Neural cell (in vitro differentiated cells): Measurements from ENCODE around the gene RFT1.

Experiments used
- CTCF ChIP-seq: fragments of 450-650 bp; IDR thresholded peaks from 2 replicates; pipeline ENCODE4 v1.5.1; 2014; ENCODE audit warnings: antibody characterized with exemption, mild to moderate bottlenecking, moderate library complexity; ENCODE audit not compliant: poor library complexity, severe bottlenecking
- EP300 ChIP-seq: fragments of 450-650 bp; conservative IDR thresholded peaks from 2 replicates; pipeline ENCODE4 v1.6.1; 2014; ENCODE audit warnings: antibody characterized with exemption, mild to moderate bottlenecking, moderate library complexity; ENCODE audit not compliant: poor library complexity, severe bottlenecking
- EZH2 ChIP-seq: fragments of 200-600, 300-800 bp; shearing (Covaris generic), sonication (generic); IDR thresholded peaks from 2 replicates; pipeline ENCODE4 v1.6.1; 2014; ENCODE audit warnings: antibody characterized with exemption, low read length, borderline replicate concordance, mild to moderate bottlenecking; ENCODE audit not compliant: insufficient read depth, poor library complexity, severe bottlenecking
- POLR2AphosphoS5 ChIP-seq: IDR thresholded peaks from 2 replicates; pipeline ENCODE4 v1.6.1; 2012
- RAD21 ChIP-seq: fragments of 450-650 bp; conservative IDR thresholded peaks from 2 replicates; pipeline ENCODE4 v1.6.1; 2014; ENCODE audit warnings: antibody characterized with exemption, mild to moderate bottlenecking, moderate library complexity
- REST ChIP-seq: IDR thresholded peaks from 2 replicates; pipeline ENCODE4 v1.6.1; 2012; ENCODE audit warnings: borderline replicate concordance
- SMC3 ChIP-seq: fragments of 450-650 bp; conservative IDR thresholded peaks from 2 replicates; pipeline ENCODE4 v1.6.1; 2014; ENCODE audit warnings: antibody characterized with exemption, mild to moderate bottlenecking, moderate library complexity; ENCODE audit not compliant: poor library complexity
- TAF1 ChIP-seq: IDR thresholded peaks from 2 replicates; pipeline ENCODE4 v1.6.1; 2012; ENCODE audit warnings: low read depth

- TF ChIP-seq SMC3 = no peak
- no peak for TF ChIP-seq CTCF
- no peak for TF ChIP-seq RAD21
- TF ChIP-seq EZH2 = no peak
- no peak for TF ChIP-seq POLR2AphosphoS5
- no peak for TF ChIP-seq EP300
- no peak for TF ChIP-seq REST
- TF ChIP-seq TAF1 = no peak
These were observed 55.2 kb downstream of the RFT1 start for GRCh38 chr3:53074761-53075742.
